RKO (cell line): Measurements from ENCODE around the gene RTN4R.
"Not testable (repeated sequence)": the region's sequence is repeated elsewhere in the genome, so short reads cannot be mapped to it uniquely, and the experiment has no call there.

Experiments
- DNase-seq: peaks from one replicate; pipeline ENCODE4 v3.0.0-alpha.2; 2016; ENCODE audit warnings: low spot score

Gene RTN4R

GRCh38 chr22:20268279-20269012 lies at the start of gene RTN4R:
TSS of gene RTN4R (minus strand) at chr22:20268318. CDS start at chr22:20268092, 226 bp downstream.
- peak; percentile 51 for DNase-seq

- not testable (repeated sequence) for DNase-seq
Measured at GRCh38 chr22:20317402-20318042, 49.4 kb upstream of the RTN4R start.

- DNase-seq: no peak
Measured at GRCh38 chr22:20316844-20317401, 48.8 kb upstream of the RTN4R start.

DNA sequence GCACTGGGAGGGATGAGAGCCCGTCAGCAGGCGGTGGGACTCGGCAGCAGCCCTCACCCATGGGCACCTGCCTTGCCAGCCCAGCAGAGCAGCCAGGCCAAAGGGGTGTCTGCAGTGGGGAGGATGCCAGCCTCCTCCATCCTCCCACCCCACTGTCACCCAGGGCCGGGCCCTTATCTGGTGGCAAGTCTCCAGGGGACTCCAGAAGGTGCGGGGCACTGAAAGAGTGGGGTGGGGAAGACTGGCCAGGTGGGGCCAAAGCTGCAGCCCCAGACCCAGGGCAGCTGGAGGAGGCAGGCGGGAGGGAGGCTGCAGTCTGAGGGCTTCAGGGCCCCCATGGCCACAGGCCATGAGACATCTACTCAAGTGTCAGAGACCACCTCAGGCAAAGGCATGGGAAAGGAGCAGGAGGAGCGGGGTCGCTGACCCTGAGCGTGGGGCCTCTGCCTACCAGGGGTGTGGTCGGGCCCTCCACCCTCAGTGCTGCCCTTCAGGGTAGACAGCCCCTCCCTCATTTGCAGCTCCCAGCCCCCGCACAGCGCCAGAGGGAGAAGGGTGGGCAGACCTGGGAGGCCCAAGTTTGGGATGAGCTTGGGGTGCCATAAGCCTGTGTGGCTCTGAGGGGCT lies 48.2 kb upstream of the RTN4R start:
- no peak for DNase-seq

- DNase-seq: no peak
Measured at GRCh38 chr22:20315337-20316216, 47.5 kb upstream of the RTN4R start.

DNA sequence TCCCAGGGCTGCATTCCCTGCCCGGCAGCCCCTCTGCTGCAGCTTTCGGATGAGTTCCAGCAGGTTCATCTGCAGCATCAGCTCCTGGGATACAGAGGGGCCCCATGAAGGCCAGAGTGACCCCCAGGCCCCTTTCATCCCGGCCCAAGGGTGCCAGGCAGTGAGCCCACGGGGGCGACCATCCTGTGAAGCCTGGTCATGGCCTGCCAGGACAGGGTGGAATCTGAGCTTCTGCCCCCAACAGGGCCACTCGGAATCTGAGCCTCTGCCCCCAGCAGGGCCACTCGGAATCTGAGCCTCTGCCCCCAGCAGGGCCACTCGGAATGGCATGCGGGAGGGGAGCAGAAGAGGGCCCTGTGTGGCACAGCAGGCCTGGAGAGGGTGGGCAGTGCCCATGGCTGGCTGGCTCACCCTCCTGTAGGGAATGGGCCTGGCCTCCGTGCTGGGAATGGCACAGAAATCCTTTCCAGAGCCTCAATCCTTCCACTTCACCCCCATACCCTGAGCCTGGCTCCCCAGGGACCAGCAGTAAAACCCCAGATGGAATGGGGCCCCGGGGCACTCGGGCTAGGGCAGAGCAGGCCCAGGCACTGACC lies 46.7 kb upstream of the RTN4R start:
- DNase-seq: not testable (repeated sequence)

DNA sequence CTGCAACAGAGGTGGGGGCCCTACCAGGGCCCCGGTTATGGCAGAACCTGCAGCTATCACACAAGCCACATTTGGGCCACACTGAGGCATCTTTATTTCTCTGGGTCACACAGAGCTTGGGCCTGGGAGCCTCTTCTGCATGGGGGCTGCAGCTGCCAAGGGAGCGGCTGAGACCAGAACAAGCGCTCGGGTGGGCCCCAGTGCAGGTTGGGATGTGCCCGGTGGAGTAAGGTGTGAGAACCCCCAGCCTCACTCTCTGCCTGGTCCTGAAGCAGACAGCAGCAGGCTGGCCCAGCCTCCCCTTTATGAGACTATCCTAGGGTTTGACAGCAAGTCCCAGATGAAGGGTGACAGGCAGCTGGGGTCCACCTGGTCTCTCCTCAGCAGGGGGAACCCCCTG lies 46.1 kb upstream of the RTN4R start:
- DNase-seq: not testable (repeated sequence)

DNA sequence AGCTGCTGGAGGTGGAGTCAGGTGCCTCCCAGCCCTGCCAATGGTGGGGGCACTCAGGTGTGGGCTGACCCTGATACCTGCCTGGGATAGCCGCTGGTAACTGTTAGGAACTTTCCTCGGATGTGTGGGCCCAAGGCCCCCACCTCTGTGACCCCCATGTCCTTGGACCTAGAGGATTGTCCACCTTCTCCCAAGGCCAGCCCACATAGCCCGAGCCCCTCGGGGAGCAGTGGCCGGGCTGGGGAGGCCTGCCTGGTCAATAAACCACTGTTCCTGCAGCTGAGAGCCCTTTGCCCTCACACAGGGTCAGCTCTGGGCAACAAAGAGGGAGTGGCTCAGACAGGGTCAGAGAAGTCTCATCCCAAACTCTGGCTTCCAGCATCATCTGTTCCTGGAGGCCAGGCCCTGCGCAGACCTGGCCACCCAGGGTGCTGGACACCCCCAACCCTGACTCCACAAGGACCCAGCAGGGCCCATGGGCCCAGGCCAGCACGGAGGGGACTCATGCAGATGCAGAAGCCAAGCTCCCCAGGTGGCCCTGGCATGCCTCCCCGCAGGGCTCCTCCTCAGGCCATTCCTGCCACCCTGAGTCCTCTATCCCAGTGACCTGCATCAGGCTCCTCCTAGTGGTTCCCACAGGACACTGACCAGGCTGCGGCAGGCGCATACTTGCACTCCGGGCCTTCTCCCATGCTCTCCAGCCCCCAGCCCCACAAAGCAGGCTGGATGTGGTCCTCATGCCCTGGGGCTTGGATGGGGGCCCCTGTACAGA lies 45.4 kb upstream of the RTN4R start:
- DNase-seq: not testable (repeated sequence)

DNA sequence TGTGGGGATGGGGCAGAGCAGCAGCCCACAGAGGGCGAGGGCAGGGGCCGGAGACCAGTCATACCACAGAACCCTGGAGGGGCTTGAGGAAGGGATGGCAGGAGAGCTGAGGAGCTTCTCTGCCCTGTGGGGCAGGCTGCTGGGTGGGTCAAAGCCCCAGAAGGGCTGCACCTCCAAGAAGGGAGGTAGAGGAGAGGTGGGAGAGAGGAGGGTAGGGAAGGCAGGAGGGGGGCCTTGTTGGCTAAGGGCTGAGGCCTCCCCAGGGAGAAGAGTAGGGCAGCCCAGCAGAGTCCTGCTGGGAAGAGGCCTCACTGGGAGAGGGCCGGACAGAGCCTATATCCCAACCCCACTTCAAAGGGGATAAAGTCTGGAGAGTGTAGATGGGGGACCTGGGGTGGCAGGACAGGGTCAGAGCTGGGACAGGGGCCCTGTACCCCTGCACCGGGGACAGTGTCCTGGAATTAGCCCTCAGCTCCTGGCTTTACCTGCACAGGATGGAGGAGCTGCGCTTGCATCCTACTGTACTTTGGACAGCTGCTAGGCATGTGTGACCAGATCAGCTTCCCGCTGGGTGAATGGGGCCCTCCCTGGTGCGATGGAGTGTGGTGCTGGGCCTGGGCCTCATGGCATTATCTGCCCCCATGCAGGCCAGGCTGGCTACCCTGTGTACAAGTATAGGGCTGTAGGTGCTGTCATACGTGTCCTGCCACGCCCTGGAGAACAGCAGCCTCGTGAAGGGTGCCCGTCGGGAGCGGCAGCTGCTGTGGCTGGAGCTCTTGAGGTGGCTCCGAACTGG lies 44.5 kb upstream of the RTN4R start:
- DNase-seq: no peak

DNA sequence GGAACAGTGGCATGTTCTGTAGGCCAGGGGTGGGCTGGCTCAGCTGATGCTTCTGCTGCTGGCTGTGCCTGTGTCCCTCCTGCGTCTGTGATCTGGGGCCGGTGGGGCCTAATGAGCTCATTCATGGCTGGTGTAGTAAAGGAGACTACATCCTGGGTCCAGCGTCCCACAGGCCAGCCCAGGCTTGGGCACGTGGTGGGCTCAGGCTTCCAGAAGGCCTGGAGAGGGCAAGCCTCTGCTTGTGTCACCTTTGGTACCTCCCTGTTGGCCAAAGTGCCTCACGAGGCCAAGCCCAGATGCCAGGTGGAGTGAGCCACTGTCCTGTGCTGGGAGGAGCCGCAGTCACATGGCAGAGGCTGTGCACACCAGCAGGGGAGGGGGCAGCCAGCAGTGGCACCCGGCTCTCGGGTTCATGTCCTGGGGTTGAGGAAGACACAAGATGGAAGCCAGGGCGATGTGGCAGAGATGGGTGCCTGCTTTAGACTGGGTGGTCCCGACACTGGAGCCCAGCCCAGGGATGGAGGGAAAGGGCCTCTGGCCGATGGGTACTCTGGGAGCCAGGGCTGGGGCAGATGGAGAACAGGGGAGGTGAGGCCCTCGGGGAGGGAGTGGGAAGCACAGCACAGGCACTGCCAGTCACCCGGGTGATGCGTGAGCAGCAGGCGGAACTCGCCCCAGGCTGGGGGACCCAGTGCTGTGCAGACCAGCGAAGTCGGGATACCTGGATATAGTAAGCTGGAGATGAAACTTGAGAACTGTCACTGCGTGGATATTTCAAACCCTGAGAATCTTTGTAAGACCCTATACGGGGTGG lies 43.3 kb upstream of the RTN4R start:
- DNase-seq: not testable (repeated sequence)

GRCh38 chr22:20310773-20311172 lies 42.7 kb upstream of the RTN4R start:
- DNase-seq: not testable (repeated sequence)

- not testable (repeated sequence) for DNase-seq
Measured at GRCh38 chr22:20310180-20310579, 42.1 kb upstream of the RTN4R start.

GRCh38 chr22:20308806-20309650 lies 40.9 kb upstream of the RTN4R start:
- DNase-seq: not testable (repeated sequence)

GRCh38 chr22:20307448-20308447 lies 39.6 kb upstream of the RTN4R start:
- not testable (repeated sequence) for DNase-seq

GRCh38 chr22:20306646-20307447 lies 38.7 kb upstream of the RTN4R start:
- DNase-seq: not testable (repeated sequence)
